GM21825 (cell line): ENCODE results near the gene MED28.

ENCODE experiments used
- ATAC-seq: cut with Tn5 transposase; IDR thresholded peaks from one replicate; pipeline ENCODE4 v1.9.1; 2021; ENCODE audit warnings: mild to moderate bottlenecking, moderate library complexity; ENCODE audit not compliant: unreplicated experiment

The MED28 gene

GRCh38 chr4:17664755-17665154 is 50.3 kb downstream of the MED28 start:
- ATAC-seq: peak; percentile 98

DNA sequence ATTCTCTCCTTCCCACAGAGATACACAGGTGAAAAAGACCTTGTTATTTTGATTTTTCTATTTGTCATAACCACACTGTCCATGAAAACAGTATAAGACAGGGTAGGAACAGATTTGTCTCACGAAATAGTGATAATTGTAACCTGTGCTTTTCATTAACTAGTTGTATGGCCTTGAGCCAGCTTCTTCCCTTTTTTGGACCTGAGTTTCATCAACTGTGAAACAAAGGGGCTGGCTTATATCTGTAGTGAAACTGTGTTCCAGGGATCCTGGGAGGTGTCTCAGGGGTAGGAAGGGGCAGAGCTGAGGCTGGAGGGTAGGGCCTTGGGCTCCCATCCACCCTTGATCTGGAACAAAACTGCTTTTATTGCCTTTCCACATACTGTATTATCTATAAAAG is 50.9 kb downstream of the MED28 start:
- peak; percentile 30 for ATAC-seq

GRCh38 chr4:17665852-17666251 is 51.4 kb downstream of the MED28 start:
- no peak for ATAC-seq

GRCh38 chr4:17667253-17667652 is 52.8 kb downstream of the MED28 start:
- ATAC-seq: no peak

- ATAC-seq: no peak
Measured at GRCh38 chr4:17667653-17668201, 53.3 kb downstream of the MED28 start.

- ATAC-seq: no peak
Measured at GRCh38 chr4:17670423-17670822, 56.0 kb downstream of the MED28 start.

- no peak for ATAC-seq
Measured at GRCh38 chr4:17680559-17681280, 66.3 kb downstream of the MED28 start.

GRCh38 chr4:17681281-17682221 is 67.1 kb downstream of the MED28 start:
- ATAC-seq: no peak

DNA sequence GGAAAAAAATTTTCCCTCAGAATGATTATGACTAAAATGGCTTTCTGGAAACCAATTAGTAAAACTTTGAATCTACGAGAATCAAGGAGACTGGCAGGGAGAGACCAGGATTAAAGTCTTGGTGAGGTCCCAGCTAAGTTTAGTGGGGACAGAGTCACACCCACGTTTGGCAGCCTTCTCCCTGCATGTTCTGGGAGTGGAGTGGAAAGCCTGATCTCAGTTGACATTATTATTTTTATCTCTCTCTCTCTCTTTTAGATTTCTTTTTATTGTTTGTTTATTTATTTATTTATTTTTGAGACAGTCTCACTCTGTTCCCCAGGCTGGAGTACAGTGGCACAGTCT is 67.8 kb downstream of the MED28 start:
- no peak for ATAC-seq
